SK-N-MC (cell line): ENCODE results near the gene POMGNT2.

Experiments
- DNase-seq: peaks from one replicate; pipeline ENCODE4 v3.0.0-alpha.2; 2011; ENCODE audit warnings: low read depth, low spot score
- H3K27ac ChIP-seq: fragments of 200-600 bp; sonication (generic); 2 replicates; pipeline ENCODE4 v1.5.1; 2016; ENCODE audit warnings: mixed run types
- H3K36me3 ChIP-seq: fragments of 200-600 bp; sonication (generic); 2 replicates; pipeline ENCODE4 v1.6.1; 2017; ENCODE audit warnings: antibody characterized with exemption, low read length, mixed read lengths; ENCODE audit not compliant: insufficient read depth
- H3K4me3 ChIP-seq: fragments of 200-600 bp; sonication (generic); 2 replicates; pipeline ENCODE4 v1.5.1; 2016
- H3K9ac ChIP-seq: fragments of 200-600 bp; sonication (generic); 2 replicates; pipeline ENCODE4 v1.8.0; 2017; ENCODE audit warnings: mixed run types, mixed read lengths; ENCODE audit not compliant: insufficient read length
- H3K9me3 ChIP-seq: fragments of 200-600 bp; sonication (generic); 2 replicates; pipeline ENCODE4 v1.6.1; 2017; ENCODE audit warnings: low read depth, mild to moderate bottlenecking, antibody characterized with exemption, low read length, moderate library complexity, mixed read lengths
- EZH2 ChIP-seq: fragments of 200-600 bp; sonication (generic); IDR thresholded peaks from one replicate; pipeline ENCODE4 v1.6.1; 2017; ENCODE audit warnings: antibody characterized with exemption
- FOXP2 ChIP-seq: optimal IDR thresholded peaks from 2 replicates; pipeline ENCODE3; 2011; ENCODE audit warnings: mild to moderate bottlenecking, moderate library complexity; ENCODE audit not compliant: insufficient read depth; ENCODE audit errors: extremely low read length, control extremely low read depth
- POLR2AphosphoS5 ChIP-seq: IDR thresholded peaks from 2 replicates; pipeline ENCODE4 v1.6.1; 2012; ENCODE audit warnings: mild to moderate bottlenecking, low read depth, low read length, borderline replicate concordance

POMGNT2 gene

GRCh38 chr3:43030162-43030935 lies 75.5 kb downstream of the POMGNT2 start:
- Histone ChIP-seq H3K27ac (no peak overlapping the region), H3K4me3 (no peak overlapping the region), H3K9me3 (no peaks in the 10 kb centered on the region), H3K36me3 (no peaks in the 10 kb centered on the region), H3K9ac (no peak overlapping the region)
- TF ChIP-seq FOXP2 (no peak), EZH2 (no peak), POLR2AphosphoS5 (no peak)
- DNase-seq, result no peak
